NOMO-1 (cell line): ENCODE data around the gene MYCN.
"Not testable (repeated sequence)": the region's sequence is repeated elsewhere in the genome, so short reads cannot be mapped to it uniquely, and the experiment has no call there.

Experiments
- DNase-seq, 2 experiments: peaks; one replicate each; lab custom pipeline; 2025; ENCODE audit not compliant: unreplicated experiment in 2 of 2; lab: John Stamatoyannopoulos, UW

Gene MYCN

GRCh38 chr2:15956751-15957736, 16.7 kb downstream of the MYCN start:
- DNase-seq = no peak

GRCh38 chr2:15957881-15958713, 17.7 kb downstream of the MYCN start:
- no peak for DNase-seq

- no peak for DNase-seq
Observed at GRCh38 chr2:15959331-15960153, 19.2 kb downstream of the MYCN start.

- DNase-seq = not testable (repeated sequence)
Observed at GRCh38 chr2:15960154-15960520, 19.8 kb downstream of the MYCN start.

- DNase-seq = not testable (repeated sequence)
Observed at GRCh38 chr2:15963109-15963976, 23.0 kb downstream of the MYCN start.

- no peak for DNase-seq
Observed at GRCh38 chr2:15963977-15964670, 23.8 kb downstream of the MYCN start.

- no peak for DNase-seq
Observed at GRCh38 chr2:15964936-15965563, 24.7 kb downstream of the MYCN start.

- no peak for DNase-seq
Observed at GRCh38 chr2:15965564-15966019, 25.2 kb downstream of the MYCN start.

- DNase-seq = no peak
Observed at GRCh38 chr2:15967415-15968279, 27.3 kb downstream of the MYCN start.

- DNase-seq = no peak
Observed at GRCh38 chr2:15968280-15969178, 28.2 kb downstream of the MYCN start.

- no peak for DNase-seq
Observed at GRCh38 chr2:15969214-15969613, 28.9 kb downstream of the MYCN start.

- no peak for DNase-seq
Observed at GRCh38 chr2:15970701-15971100, 30.4 kb downstream of the MYCN start.

- DNase-seq = no peak
Observed at GRCh38 chr2:15971351-15971750, 31.0 kb downstream of the MYCN start.

GRCh38 chr2:15971831-15972522, 31.6 kb downstream of the MYCN start:
- DNase-seq = no peak

- no peak for DNase-seq
Observed at GRCh38 chr2:15973481-15974401, 33.4 kb downstream of the MYCN start.
